SHP77 (cell line): ENCODE data around the gene ELOB.
"Not testable (repeated sequence)": the region's sequence is repeated elsewhere in the genome, so short reads cannot be mapped to it uniquely, and the experiment has no call there.

ENCODE experiments used
- DNase-seq, 2 experiments: peaks; one replicate each; lab custom pipeline; 2025; lab: John Stamatoyannopoulos, UW

ELOB gene

GRCh38 chr16:2748757-2749455 lies 28.2 kb downstream of the ELOB start:
- DNase-seq, result peak; percentile 71 to 77

- DNase-seq, result no peak
These were observed 31.1 kb downstream of the ELOB start for GRCh38 chr16:2745961-2746360.

GRCh38 chr16:2745116-2745890 lies 31.8 kb downstream of the ELOB start:
- no peak for DNase-seq

GRCh38 chr16:2744711-2745110 lies 32.4 kb downstream of the ELOB start:
- DNase-seq, result no peak

- no peak for DNase-seq
These were observed 33.9 kb downstream of the ELOB start for GRCh38 chr16:2743007-2743810.

- DNase-seq, result no peak
These were observed 34.6 kb downstream of the ELOB start for GRCh38 chr16:2742323-2743006.

- DNase-seq, result no peak
These were observed 35.9 kb downstream of the ELOB start for GRCh38 chr16:2741168-2741567.

GRCh38 chr16:2740476-2740875 lies 36.6 kb downstream of the ELOB start:
- no peak for DNase-seq

GRCh38 chr16:2739625-2740430 lies 37.3 kb downstream of the ELOB start:
- DNase-seq, result no peak

GRCh38 chr16:2738615-2739014 lies 38.5 kb downstream of the ELOB start:
- DNase-seq, result no peak

- DNase-seq, result no peak
These were observed 39.1 kb downstream of the ELOB start for GRCh38 chr16:2737895-2738418.

- no peak for DNase-seq
These were observed 39.9 kb downstream of the ELOB start for GRCh38 chr16:2737238-2737605.

GRCh38 chr16:2736476-2737237 lies 40.4 kb downstream of the ELOB start:
- no peak for DNase-seq

GRCh38 chr16:2734844-2735515 lies 42.1 kb downstream of the ELOB start:
- no peak for DNase-seq

GRCh38 chr16:2728034-2728433 lies 49.0 kb downstream of the ELOB start:
- DNase-seq, result no peak

- no peak for DNase-seq
These were observed 50.2 kb downstream of the ELOB start for GRCh38 chr16:2726923-2727322.

- no peak for DNase-seq
These were observed 52.2 kb downstream of the ELOB start for GRCh38 chr16:2724816-2725348.

GRCh38 chr16:2724088-2724676 lies 52.9 kb downstream of the ELOB start:
- DNase-seq, result no peak

GRCh38 chr16:2721634-2722173 lies 55.4 kb downstream of the ELOB start:
- not testable (repeated sequence) for DNase-seq
